KG1 (cell line): Measurements from ENCODE around the gene CHPF2.

Experiments
- DNase-seq: peaks from one replicate; lab custom pipeline; 2025; lab: John Stamatoyannopoulos, UW

Gene CHPF2

DNA sequence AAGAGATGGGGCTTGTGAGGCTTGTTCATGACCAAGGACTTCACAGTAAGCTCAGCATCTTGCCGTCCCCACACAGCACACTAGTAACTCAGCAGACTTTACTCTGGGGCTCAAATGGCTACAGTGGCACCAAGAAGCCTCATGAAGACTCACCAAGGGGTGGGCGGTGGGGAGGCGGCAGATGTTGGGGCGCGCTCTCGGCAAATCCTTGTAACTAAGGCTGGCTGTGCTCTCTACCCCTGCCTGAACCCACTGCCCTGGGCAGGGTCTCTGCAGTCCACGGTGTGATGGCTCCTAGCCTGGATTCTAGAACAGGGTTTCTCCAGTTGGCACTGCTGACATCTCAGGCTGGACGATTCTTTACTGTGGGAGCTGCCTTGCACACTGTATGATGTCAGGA, 28.6 kb downstream of the CHPF2 start:
- no peak for DNase-seq

DNA sequence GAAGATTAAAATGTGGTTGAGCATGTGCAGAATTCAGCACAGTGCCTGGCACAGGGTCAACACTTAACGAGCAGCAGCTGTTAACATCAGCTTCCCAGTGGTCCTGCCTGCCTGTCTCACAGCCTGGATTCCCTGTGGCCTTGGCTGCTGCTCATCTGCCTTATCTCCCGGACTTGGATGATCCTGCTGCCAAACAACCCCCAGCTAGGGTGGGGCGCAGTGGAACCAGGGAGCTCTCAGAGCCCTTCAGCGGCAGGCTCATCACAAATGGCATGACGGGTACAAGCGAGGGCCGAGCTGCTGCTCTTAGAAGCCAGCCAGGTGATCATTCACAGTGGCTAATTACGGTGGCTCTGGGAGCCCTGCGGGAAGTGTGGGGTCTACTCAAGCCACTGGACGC, 29.2 kb downstream of the CHPF2 start:
- no peak for DNase-seq

DNA sequence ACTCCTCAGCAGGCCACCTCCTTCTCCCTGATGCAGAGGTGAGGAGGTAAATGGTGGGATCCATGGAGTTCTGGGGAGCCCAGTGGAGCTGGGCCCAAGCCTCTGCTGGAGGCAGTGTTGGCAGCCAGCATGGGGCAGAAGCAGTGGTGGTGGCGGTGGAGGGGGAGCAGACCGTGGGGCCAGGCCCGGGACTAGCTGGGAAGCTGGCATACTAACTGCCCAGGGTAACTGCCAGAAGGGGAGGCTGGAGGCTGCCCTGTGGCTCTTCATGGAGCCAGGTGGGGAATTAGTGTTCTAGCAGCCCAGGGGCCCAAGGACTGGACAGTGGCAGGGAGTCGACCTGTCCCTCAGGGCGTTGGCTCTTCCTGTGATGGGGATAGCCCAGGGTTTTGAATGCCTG, 32.3 kb downstream of the CHPF2 start:
- DNase-seq, result no peak

DNA sequence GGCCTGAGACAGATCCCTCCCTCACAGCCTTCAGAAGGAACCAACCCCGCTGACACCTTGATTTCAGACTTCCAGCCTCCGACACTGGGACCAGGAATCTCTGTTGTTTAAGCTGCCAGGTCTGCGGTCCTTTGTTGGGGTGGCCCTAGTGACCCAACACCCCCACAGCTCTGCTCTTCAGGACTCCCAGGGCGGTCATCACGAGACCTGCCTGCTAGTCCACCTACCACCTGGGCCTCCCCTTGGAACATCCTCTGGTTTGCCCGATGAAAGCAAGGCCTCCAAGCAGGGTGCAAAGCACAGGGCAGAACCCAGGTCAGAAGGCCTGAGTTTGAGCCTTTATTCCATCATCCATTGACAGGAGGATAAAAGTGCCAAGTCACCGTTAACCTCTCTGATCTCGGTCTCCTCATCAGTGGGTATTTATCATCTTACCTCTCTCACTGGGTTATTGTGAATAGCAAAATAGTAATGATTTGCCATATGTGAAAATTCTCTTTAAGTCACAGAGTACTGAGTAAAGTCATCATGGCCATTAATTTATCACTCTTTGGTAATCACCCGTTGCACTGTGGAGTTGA, 33.2 kb downstream of the CHPF2 start:
- DNase-seq, result no peak

DNA sequence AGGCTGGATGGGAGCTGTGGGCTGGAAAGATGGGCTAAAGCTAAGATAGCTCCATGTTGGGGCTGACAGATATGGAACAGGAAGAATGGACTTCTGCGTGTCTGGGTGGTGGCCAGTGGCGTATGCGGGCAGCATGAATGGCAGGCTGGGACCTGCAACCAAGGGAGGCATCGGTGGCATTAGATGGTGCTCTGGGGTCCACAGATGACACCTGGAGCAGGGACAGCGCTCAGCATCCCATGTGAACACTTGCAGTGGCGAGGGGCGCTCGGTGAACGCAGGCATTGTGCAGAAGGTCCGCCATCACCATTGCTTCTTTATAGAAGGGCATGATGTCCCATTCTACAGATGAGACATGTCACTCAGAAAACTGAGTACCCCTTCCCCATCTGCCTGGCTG, 37.2 kb downstream of the CHPF2 start:
- DNase-seq, result no peak

DNA sequence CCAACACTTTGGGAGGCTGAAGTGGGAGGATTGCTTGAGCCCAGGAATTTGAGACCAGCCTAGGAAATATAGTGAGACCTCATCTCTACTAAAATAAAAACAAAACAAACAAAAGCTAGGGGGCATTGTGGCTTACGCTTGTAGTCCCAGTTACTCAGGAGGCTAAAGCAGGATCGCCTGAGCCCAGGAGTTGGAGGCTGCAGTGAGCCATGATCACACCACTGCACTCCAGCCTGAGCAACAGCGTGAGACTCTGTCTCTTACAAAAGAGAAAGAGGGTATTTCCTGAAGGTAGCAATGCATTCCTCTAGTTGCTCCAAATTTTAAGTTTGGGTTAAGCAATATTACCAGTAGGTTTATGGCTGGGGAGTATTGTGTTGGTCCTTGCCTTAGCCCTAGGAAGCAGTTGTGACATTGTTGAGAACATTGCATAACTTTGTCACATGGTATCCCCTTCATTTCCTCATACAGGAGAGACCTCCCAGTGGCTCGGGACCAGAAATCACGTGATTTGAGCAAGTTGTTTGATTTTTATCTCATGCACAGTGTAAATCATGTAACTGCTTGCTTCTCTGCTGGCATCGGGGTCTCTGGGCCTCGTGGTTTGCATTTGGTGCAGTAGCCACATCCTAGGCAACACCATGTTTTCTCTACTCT, 39.5 kb downstream of the CHPF2 start:
- peak; percentile 84 for DNase-seq

DNA sequence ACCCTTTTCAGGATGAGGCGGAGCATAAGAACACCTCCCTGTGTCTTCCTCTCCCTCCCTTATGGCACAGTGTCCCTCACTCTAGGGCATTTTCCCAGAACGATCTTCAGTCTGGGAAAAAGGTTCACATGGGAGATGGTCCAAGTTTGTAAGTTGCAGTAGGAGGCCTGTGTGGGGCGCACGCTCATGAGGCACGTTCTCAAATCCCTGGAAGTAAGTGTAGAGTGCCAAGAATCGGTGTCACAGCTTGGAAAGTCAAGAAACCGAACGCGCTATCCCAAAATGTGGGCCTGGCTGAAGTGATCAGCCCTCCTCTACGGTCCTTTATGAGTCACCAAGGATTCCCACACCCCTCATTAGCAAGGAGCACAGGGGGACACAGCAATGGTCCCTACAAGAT, 40.1 kb downstream of the CHPF2 start:
- no peak for DNase-seq

DNA sequence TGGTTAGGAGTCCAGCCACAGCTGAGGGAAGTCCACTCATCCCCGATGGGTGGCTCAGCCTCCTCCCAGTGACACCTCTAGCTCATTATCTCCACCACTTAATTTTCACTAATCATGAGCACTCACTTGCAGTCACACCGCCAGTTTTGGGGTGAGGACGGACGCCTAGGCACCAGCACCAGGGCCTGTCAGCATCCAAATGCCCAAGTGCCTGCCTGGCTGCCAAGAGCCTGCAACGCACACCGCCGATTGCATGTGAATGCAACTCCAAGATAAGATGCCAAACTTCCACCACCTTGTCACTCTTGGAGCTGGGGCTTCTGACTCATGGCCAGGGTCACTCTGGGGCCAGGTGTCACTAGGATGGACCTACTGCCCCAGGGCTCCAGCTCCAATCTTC, 40.6 kb downstream of the CHPF2 start:
- DNase-seq, result no peak

DNA sequence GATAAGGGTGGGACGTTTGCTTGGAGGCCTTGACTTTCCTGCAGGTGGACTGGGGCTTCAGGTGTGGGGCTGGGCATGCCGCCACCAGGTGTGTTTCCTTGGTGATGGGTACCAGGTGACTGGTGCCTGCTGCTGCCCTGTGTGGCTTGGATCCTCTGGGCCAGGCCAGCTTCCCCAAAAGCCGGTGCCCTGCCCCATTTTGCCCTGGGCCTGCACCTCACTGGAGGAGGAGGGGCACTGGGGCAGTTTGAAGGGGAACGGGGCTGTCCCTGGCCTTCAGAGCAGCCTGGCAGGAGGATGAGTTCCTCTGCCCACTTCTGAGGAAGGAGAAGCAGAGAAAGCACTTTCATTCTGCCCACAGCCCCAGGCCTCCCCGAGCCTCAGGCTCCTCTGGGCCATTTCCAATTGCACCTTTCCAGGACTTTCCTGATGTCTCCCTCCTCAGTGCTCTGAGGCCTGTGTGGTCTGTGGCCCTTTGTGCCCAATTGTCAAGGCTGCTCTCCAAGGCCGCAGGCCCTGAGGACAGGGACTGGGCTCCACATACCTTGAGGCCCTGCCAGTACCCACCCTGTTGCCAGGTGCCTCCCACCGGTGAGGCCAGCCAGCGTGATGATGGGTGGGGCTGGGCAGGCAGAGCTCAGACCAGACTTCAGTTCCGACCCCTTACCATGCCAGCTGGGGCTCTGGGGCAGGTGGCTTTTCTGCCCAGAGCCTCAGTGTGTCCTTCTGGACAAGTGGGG, 41.5 kb downstream of the CHPF2 start:
- DNase-seq, result no peak

DNA sequence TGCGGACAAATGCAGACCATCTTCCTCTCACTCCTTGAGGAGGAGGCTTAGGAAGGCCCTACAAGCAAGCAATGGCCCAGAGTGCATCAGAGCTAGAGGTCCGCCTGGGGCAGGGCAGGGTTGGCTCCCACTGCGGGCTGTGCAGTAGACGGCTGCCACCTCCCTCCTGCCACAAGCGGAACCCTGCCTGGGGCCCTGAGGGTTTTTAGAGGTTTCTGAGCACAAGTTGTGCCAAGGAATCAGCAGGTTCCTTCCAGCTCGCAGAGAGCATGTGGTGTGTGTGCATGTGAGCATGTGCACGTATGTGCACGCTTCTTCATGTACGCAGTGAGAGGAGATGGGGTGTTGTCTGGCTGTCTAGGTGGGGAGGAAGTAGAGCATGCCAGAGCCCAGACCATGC, 42.1 kb downstream of the CHPF2 start:
- no peak for DNase-seq

DNA sequence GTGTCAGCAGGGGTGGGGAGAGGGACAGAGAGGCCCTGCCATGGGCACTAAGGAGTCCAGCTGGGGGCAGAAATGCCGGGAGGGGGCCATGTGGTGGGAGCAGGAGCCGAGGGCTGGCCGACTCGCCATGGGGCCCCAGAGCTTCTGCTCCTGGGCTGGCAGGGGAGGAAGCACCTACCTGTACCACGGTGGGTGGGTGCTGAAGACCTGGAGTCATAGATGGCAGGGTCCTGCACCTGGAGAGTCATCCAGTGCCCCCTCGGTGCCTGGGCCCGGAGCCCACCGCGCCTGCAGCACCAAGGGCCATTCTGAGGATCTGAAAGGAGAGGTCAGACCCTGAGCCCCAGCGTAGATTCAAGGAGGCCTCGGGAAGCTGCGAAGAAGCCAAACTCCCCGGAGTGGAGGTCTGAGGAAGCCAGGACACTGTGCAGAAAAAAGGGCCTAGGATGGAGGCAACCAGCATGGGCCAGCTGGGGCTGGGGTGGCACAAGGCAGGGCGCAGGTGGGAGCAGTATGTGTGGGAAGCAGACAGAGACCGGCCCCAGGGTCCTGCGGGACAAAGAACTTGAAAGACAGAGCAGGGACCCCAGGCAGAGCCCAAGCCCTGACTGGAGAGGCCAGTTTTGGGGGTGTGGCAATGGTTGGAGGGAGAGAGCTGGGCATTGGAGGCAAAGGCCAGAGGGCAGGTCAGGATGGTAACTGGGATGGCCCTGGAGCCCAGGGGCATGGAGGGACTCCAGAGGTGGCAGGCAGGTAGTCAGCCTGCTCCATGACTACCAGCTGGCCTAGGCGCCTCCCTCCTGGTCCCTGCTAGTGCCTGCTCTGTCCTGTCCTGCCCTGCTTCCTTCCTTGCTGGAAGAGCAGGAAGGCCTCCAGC, 42.9 kb downstream of the CHPF2 start:
- DNase-seq, result no peak

DNA sequence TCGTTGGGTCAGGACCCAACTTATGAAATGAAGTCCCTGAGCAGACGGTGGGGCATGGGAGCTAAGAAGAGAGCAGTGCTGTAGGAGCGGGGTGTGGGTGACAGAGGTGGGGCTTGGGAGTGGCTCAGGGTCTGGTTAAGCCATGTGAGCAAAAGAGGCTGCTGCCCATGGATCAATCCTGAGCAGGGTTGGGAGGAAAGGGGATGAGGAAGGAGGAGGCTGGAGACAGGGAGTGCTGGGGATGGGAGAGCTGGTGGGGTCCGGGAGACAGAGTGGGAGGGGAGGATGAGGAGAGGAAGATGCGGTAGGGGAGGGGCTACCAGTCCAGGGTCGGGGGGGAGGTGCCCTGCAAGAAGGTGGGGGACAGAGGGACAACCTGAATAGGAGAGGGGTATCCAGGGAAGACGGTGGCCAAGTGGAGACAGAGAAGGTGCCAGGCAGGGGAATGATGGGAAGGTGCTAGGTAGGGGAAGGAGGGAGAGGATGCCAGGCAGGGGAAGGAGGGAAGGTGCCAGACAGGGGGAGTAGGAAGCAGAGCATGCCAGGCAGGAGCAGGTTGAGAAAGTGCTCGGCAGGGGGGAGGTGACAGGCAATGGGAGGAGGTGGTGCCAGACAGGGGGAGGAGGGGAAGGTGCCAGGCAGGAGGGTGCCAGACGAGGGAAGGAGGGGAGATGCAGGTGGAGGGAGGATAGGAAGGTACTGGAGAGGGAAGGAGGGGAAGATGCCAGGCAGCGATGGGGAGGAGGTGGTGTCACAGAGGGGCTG, 43.7 kb downstream of the CHPF2 start:
- DNase-seq, result no peak

DNA sequence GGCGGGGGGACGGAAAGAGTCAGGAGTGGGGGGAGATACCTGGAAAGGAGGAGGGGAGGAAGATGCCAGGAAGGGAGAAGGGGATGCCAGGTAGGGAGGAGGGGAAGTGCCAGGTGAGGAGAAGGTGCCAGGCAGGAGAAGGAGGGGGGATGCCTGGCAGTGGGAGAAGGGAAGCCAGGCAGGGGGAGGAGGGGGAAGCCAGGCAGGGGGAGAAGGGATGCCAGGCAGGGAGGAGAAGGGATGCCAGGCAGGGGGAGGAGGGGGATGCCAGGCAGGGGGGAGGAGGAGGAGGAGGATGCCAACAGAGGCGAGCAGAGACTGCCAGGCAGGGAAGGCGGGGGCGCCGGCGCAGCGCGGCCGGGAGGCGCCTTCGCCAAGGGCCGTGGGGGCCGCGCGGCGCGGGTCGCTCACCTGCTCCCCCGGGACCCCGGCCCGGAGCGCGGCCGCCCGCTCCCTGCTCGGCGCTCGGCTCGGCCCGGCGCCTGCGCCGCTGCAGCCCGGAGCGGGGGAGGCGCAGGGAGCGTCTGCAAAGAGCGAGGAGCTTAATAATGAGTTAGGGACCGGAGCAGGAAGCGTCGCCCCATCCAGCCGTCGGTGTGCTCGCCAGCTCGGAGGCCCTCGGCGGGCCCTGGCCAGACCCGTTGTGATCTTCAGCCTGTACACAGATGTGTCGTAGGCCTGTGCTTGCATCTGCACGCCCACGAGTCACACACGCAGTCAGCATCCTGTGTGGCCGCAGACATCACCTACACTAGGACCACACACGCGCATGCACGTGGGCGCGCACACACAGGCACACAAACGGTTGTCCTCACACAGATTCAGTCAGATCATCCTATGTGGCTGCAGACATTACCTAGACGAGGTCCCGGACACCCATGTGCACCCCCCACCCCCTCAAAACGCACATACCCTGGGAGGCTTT, 44.6 kb downstream of the CHPF2 start:
- peak; percentile 9 for DNase-seq

DNA sequence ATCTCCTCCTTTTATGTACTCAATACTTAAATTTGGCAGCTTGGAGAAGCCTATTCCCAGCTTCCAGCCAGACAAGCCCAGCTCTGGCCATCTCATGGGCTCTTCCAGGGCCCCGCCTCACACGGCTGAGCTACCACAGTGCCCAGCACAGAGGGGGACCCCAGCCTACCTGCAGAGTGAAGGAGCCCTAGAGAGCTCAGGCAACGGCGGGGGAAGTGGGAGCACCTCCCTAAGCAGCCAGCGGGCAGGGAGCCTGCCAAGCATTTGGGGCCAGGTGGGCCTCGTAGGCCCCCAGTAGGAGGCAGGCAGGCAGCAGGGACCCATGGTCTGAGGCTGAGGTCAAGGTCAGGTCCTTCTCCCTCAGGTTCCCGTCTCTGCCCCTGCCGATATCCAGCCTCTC, 45.3 kb downstream of the CHPF2 start:
- no peak for DNase-seq

DNA sequence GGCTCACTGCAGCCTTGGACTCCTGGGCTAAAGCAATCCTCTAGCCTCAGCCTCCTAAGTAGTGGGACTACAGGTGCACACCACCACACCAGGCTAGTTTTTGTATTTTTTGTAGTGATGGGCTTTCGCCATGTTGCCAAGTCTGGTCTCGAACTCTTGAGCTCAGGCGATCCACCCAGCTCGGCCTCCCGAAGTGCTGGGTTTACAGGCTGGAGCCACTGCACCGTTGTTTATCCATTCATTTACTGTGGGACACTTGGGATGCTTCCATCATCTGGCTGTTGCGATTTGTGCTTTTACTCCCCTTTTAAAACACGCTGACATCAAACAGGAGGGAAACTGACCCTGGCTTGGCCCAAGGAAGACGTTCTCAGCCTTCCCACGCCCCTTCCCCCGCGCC, 46.7 kb downstream of the CHPF2 start:
- DNase-seq, result no peak

DNA sequence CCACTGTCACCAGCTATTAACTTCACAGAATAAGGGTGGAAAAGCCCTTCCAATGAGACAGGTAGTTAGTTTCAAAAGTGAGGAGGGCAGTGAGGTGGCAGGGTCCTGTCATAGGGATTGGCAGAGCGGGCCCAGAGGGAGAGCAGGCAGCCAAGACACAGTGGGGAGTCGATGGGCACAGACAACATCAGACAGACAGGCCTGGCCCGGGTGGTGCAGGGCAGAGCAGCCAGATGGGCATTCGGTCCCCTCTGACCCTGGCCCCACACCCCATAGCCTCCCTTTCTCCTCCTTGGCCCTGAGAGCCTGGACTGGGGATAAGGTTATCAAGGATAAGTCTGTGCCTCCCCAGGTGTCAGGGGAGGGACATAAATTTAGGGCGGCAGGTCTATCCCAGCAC, 47.6 kb downstream of the CHPF2 start:
- DNase-seq, result no peak

DNA sequence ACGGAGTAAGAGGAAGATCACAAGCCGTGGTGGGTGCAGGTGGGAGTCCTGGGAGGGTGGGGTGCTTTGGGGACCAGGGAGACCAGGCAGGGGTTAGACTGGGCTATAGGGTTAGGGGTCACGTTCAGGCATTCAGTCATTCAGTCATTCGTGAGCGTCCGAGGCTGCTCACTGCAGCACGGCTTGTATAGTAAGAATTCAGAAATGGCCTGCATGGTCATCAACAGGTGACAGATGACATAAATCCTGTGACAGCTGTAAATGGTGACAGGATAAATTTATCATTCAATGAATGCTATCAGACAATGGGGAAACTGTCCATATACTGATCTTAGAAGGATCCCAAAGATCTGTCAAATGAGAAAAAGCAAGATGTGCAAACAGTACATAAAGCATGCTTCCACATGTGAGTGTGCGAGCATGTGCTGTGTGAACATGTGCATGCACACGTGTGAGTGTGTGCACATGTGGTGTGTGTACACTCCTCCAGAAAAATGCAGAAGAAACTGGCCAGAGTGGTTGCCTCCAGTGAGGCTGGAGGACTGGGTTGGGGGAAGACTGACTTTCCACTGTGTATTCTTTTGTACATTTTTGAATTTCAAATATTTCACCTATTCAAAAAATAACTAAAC, 48.2 kb downstream of the CHPF2 start:
- no peak for DNase-seq

DNA sequence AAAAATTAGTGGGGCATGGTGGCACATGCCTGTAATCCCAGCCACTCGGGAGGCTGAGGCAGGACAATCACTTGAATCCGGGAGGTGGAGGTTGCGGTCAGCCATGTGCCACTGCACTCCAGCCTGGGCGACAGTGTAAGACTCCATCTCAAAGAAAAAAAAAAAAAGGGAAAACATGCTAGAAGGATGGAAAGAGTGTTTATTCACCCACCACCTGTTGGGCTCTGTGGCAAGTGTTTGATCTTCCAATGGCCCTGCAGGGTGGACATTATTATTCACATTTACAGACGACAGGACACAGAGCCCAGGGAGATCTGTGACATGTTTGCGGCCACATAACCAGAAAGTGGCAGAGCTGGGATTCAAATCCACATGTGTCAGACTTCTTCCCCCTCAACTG, 49.4 kb downstream of the CHPF2 start:
- DNase-seq, result no peak

DNA sequence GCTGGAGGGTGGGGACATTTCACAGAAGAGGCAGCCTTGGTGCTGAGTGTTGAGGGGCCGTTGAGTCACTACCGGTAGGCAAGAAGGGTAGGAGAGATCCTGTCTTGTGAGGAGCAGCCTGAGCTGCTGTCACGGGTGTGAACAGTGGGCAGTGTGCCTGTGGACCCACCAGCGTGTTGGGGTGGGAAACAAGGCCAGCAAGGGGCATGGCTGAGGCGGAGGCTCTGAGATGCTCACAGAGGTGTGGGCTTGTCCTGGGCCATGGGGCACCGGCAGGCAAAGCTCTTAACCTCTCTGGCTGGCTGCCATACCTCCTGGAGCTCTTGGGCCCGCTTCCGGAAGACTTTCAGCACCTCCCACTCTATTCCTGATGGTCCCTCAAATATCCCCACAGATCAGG, 49.8 kb downstream of the CHPF2 start:
- DNase-seq, result no peak

DNA sequence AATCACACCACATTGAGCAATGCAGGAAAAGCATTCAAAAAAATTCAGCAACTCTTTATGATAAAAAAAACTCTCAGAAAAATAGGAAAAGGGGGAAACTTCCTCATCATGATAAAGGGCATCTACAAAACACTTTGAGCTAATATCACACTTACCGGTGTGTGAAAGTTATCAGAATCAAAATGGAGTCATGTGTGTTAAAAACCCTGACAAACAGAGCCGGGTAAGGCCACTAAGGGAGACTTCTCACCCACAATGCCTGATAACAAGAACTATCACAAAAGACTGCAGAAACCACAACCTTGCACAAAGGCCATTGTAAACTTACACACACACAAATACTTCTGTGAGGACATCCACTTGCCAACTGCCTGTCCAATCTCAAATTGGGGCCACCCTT, 51.0 kb downstream of the CHPF2 start:
- no peak for DNase-seq
